Hepatocyte (in vitro differentiated cells): ENCODE results near the gene KLRF2. TPM values are rescaled to one million over a fixed set of nuclear protein-coding genes. Genes with fewer than 3 reads are reported as not detected.
"Not testable (repeated sequence)": the region's sequence is repeated elsewhere in the genome, so short reads cannot be mapped to it uniquely, and the experiment has no call there.

Experiments used
- DNase-seq: peaks from one replicate; pipeline ENCODE4 v3.0.0-alpha.2; 2016; ENCODE audit warnings: low spot score
- H2AFZ ChIP-seq: fragments of 200-600 bp; sonication (generic); 2 replicates; pipeline ENCODE4 v1.6.0; 2016; ENCODE audit warnings: antibody characterized with exemption, mild to moderate bottlenecking
- H3K27ac ChIP-seq: fragments of 200-600 bp; sonication (generic); 2 replicates; pipeline ENCODE4 v1.5.1; 2016; ENCODE audit warnings: mild to moderate bottlenecking
- H3K27me3 ChIP-seq: fragments of 200-600 bp; sonication (generic); 2 replicates; pipeline ENCODE4 v1.6.1; 2016
- H3K36me3 ChIP-seq: fragments of 200-600 bp; sonication (generic); replicated peaks from 2 replicates; pipeline ENCODE4 v1.5.1; 2016; ENCODE audit warnings: low read depth; ENCODE audit not compliant: insufficient read depth
- H3K4me1 ChIP-seq: fragments of 200-600 bp; sonication (generic); 2 replicates; pipeline ENCODE4 v1.5.1; 2016; ENCODE audit warnings: mild to moderate bottlenecking, moderate library complexity; ENCODE audit not compliant: insufficient read depth
- H3K4me2 ChIP-seq: fragments of 200-600 bp; sonication (generic); 2 replicates; pipeline ENCODE4 v1.6.0; 2016
- H3K4me3 ChIP-seq: fragments of 200-600 bp; sonication (generic); 2 replicates; pipeline ENCODE4 v1.5.1; 2016; ENCODE audit warnings: mild to moderate bottlenecking
- H3K79me2 ChIP-seq: fragments of 200-600 bp; sonication (generic); 2 replicates; pipeline ENCODE4 v1.6.0; 2017; ENCODE audit warnings: mild to moderate bottlenecking
- H3K9me2 ChIP-seq: fragments of 200-600 bp; sonication (generic); replicated peaks from 2 replicates; pipeline ENCODE4 v1.6.0; 2017; ENCODE audit warnings: mild to moderate bottlenecking; ENCODE audit not compliant: insufficient read depth
- H3K9me3 ChIP-seq: fragments of 200-600 bp; sonication (generic); 2 replicates; pipeline ENCODE4 v1.5.1; 2016; ENCODE audit warnings: low read depth, mild to moderate bottlenecking
- H4K20me1 ChIP-seq: fragments of 200-600 bp; sonication (generic); 2 replicates; pipeline ENCODE4 v1.6.0; 2016; ENCODE audit warnings: mild to moderate bottlenecking; ENCODE audit not compliant: insufficient read depth, poor library complexity, severe bottlenecking
- EZH2 ChIP-seq: fragments of 200-600 bp; sonication (generic); IDR thresholded peaks from 2 replicates; pipeline ENCODE4 v1.6.1; 2016; ENCODE audit warnings: antibody characterized with exemption, mild to moderate bottlenecking, borderline replicate concordance
- EZH2phosphoT487 ChIP-seq: fragments of 200-600 bp; sonication (generic); IDR thresholded peaks from one replicate; pipeline ENCODE4 v1.6.1; 2018; ENCODE audit warnings: antibody characterized with exemption, mild to moderate bottlenecking, low read depth, moderate library complexity; ENCODE audit not compliant: unreplicated experiment, severe bottlenecking
- WGBS: methylation state at CpG from one replicate; pipeline ENCODE4 v1.1.6; 2016; ENCODE audit warnings: low lambda C conversion rate; ENCODE audit errors: missing lambda C conversion rate; 5-methylcytosine and 5-hydroxymethylcytosine counted together
- polyA plus RNA-seq: library from polyadenylated mRNA; unstranded; fragments of >200 nt; fragmentation: Nextera tagmentation; extraction: Ambion mirVana; gene quantifications from 2 replicates; pipeline ENCODE4 v1.2.1, GENCODE V29; 2016
- total RNA-seq: library from RNA; depleted of rRNA; stranded (reverse); fragments of >200 nt; gene quantifications from 2 replicates; pipeline ENCODE4 v1.2.3, GENCODE V29; 2014
- TF ChIP-seq, protein P1 (sequence below): fragments of 200-600 bp; sonication (generic); IDR thresholded peaks from 2 replicates; pipeline ENCODE4 v1.5.1; 2016; ENCODE audit warnings: antibody characterized with exemption, mild to moderate bottlenecking; ENCODE audit not compliant: poor library complexity

Gene KLRF2
- total and polyA plus RNA-seq, 2 experiments from 2014 or later = not detected

- peak overlapping the region; percentile 12 for H3K4me2 ChIP-seq
- WGBS = 39% methylated on average over 11 of the region's 11 CpGs
- H3K4me3 ChIP-seq = no peak overlapping the region
- no peaks in the 10 kb centered on the region for H3K9me3 ChIP-seq
- peak; percentile 10 for DNase-seq
- no peak overlapping the region for H3K27ac ChIP-seq
- no peaks in the 10 kb centered on the region for H4K20me1 ChIP-seq
- H3K9me2 ChIP-seq = no peaks in the 10 kb centered on the region
- no peak for TF ChIP-seq EZH2phosphoT487
- no peaks in the 10 kb centered on the region for H3K27me3 ChIP-seq
- H2AFZ ChIP-seq = no peak overlapping the region
- H3K79me2 ChIP-seq = no peaks in the 10 kb centered on the region
- H3K4me1 ChIP-seq = peaks cover 4% of the 10 kb centered on the region
- H3K36me3 ChIP-seq = no peaks in the 10 kb centered on the region
Observed at GRCh38 chr12:9872742-9873141, 8.5 kb upstream of the KLRF2 start.

GRCh38 chr12:9876120-9876519, 5.2 kb upstream of the KLRF2 start:
- not testable (repeated sequence) for H3K36me3 ChIP-seq, H3K4me2 ChIP-seq, H3K27me3 ChIP-seq, H3K9me3 ChIP-seq, H3K27ac ChIP-seq, DNase-seq, H2AFZ ChIP-seq, H3K9me2 ChIP-seq, H3K4me1 ChIP-seq, H3K79me2 ChIP-seq, H3K4me3 ChIP-seq, H4K20me1 ChIP-seq
- WGBS = 99% methylated on average over 15 of the region's 26 CpGs

GRCh38 chr12:9880532-9881078, 684 bp upstream of the KLRF2 start:
- no peak overlapping the region for H2AFZ ChIP-seq
- H4K20me1 ChIP-seq = no peaks in the 10 kb centered on the region
- DNase-seq = no peak
- H3K4me2 ChIP-seq = no peak overlapping the region
- no peaks in the 10 kb centered on the region for H3K27me3 ChIP-seq
- H3K4me3 ChIP-seq = no peak overlapping the region
- no peaks in the 10 kb centered on the region for H3K4me1 ChIP-seq
- no peak for TF ChIP-seq EZH2
- TF ChIP-seq EZH2phosphoT487 = no peak
- TF ChIP-seq, protein P1, sequence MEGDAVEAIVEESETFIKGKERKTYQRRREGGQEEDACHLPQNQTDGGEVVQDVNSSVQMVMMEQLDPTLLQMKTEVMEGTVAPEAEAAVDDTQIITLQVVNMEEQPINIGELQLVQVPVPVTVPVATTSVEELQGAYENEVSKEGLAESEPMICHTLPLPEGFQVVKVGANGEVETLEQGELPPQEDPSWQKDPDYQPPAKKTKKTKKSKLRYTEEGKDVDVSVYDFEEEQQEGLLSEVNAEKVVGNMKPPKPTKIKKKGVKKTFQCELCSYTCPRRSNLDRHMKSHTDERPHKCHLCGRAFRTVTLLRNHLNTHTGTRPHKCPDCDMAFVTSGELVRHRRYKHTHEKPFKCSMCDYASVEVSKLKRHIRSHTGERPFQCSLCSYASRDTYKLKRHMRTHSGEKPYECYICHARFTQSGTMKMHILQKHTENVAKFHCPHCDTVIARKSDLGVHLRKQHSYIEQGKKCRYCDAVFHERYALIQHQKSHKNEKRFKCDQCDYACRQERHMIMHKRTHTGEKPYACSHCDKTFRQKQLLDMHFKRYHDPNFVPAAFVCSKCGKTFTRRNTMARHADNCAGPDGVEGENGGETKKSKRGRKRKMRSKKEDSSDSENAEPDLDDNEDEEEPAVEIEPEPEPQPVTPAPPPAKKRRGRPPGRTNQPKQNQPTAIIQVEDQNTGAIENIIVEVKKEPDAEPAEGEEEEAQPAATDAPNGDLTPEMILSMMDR = no peak
- H3K27ac ChIP-seq = no peak overlapping the region
- H3K9me2 ChIP-seq = no peaks in the 10 kb centered on the region
- no peaks in the 10 kb centered on the region for H3K79me2 ChIP-seq
- WGBS = 83% methylated on average over 4 of the region's 4 CpGs
- no peaks in the 10 kb centered on the region for H3K9me3 ChIP-seq
- H3K36me3 ChIP-seq = no peaks in the 10 kb centered on the region

- 93% methylated on average over 5 of the region's 5 CpGs for WGBS
- no peaks in the 10 kb centered on the region for H3K79me2 ChIP-seq
- no peaks in the 10 kb centered on the region for H3K9me3 ChIP-seq
- TF ChIP-seq EZH2 (no peak), EZH2phosphoT487 (no peak)
- TF ChIP-seq, protein P1 = no peak
- no peaks in the 10 kb centered on the region for H3K27me3 ChIP-seq
- no peaks in the 10 kb centered on the region for H3K9me2 ChIP-seq
- no peak overlapping the region for H3K27ac ChIP-seq
- no peak overlapping the region for H3K4me3 ChIP-seq
- H3K4me1 ChIP-seq = no peaks in the 10 kb centered on the region
- no peaks in the 10 kb centered on the region for H3K36me3 ChIP-seq
- H3K4me2 ChIP-seq = no peak overlapping the region
- H2AFZ ChIP-seq = no peak overlapping the region
- DNase-seq = no peak
- H4K20me1 ChIP-seq = no peaks in the 10 kb centered on the region
Observed at GRCh38 chr12:9881988-9882387, 699 bp downstream of the KLRF2 start.
